Chondrocyte (in vitro differentiated cells): Measurements from ENCODE around the gene CCN5. TPM values are rescaled to one million over a fixed set of nuclear protein-coding genes. Genes with fewer than 3 reads are reported as not detected.

ENCODE experiments used
- DNase-seq: peaks from one replicate; pipeline ENCODE4 v3.0.0; 2021; ENCODE audit warnings: mixed read lengths, low spot score
- H3K27ac Mint-ChIP-seq: one replicate; pipeline ENCODE4 v1.8.0; 2021; ENCODE audit warnings: mild to moderate bottlenecking, moderate library complexity, mixed read lengths; ENCODE audit not compliant: unreplicated experiment
- H3K27me3 Mint-ChIP-seq: 2 replicates; pipeline ENCODE4 v1.8.0; 2021; ENCODE audit warnings: low read depth, mixed read lengths
- H3K36me3 Mint-ChIP-seq: 2 replicates; pipeline ENCODE4 v1.8.0; 2021; ENCODE audit warnings: low read depth, mixed read lengths
- H3K4me1 Mint-ChIP-seq: 2 replicates; pipeline ENCODE4 v1.8.0; 2021; ENCODE audit warnings: low read depth, mild to moderate bottlenecking, mixed read lengths
- H3K4me3 Mint-ChIP-seq: one replicate; pipeline ENCODE4 v1.8.0; 2021; ENCODE audit warnings: mild to moderate bottlenecking, moderate library complexity, mixed read lengths; ENCODE audit not compliant: unreplicated experiment
- H3K9me3 Mint-ChIP-seq: 2 replicates; pipeline ENCODE4 v1.8.0; 2021; ENCODE audit warnings: low read depth, mixed read lengths
- CTCF ChIP-seq: fragments of 200-600 bp; sonication (generic); IDR thresholded peaks from 2 replicates; pipeline ENCODE4 v1.5.0; 2021; ENCODE audit warnings: antibody characterized with exemption, mild to moderate bottlenecking, moderate library complexity
- total RNA-seq: library from RNA; stranded (reverse); gene quantifications from 3 replicates; pipeline ENCODE4 v1.2.1, GENCODE V29; 2021

CCN5 gene
- total RNA-seq, 1 donor from 2014 or later = 1.7 TPM

GRCh38 chr20:44678990-44679611 lies 36.1 kb upstream of the CCN5 start:
- Mint-ChIP-seq H3K9me3 (peaks cover 3% of the 10 kb centered on the region), H3K27ac (no peak overlapping the region), H3K4me3 (no peak overlapping the region), H3K27me3 (no peaks in the 10 kb centered on the region), H3K36me3 (no peaks in the 10 kb centered on the region), H3K4me1 (no peaks in the 10 kb centered on the region)
- no peak for DNase-seq
- no peak for TF ChIP-seq CTCF

- no peak for TF ChIP-seq CTCF
- Mint-ChIP-seq H3K4me3 (no peak overlapping the region), H3K27me3 (no peaks in the 10 kb centered on the region), H3K9me3 (peaks cover 3% of the 10 kb centered on the region), H3K4me1 (peaks cover 8% of the 10 kb centered on the region), H3K27ac (no peak overlapping the region), H3K36me3 (no peaks in the 10 kb centered on the region)
- no peak for DNase-seq
These were observed 33.2 kb upstream of the CCN5 start for GRCh38 chr20:44681796-44682566.

- Mint-ChIP-seq H3K4me1 (peaks cover 14% of the 10 kb centered on the region), H3K27ac (no peak overlapping the region), H3K36me3 (peaks cover 2% of the 10 kb centered on the region), H3K9me3 (peaks cover 3% of the 10 kb centered on the region), H3K4me3 (no peak overlapping the region), H3K27me3 (no peaks in the 10 kb centered on the region)
- no peak for DNase-seq
- peak; percentile 85 for TF ChIP-seq CTCF
These were observed 31.7 kb upstream of the CCN5 start for GRCh38 chr20:44683263-44684046.

GRCh38 chr20:44684047-44684967 lies 30.9 kb upstream of the CCN5 start:
- TF ChIP-seq CTCF = no peak
- no peaks in the 10 kb centered on the region for H3K27me3 Mint-ChIP-seq
- peaks cover 3% of the 10 kb centered on the region for H3K9me3 Mint-ChIP-seq
- peaks cover 2% of the 10 kb centered on the region for H3K36me3 Mint-ChIP-seq
- DNase-seq = no peak
- H3K27ac Mint-ChIP-seq = peak overlapping the region; percentile 59
- no peak overlapping the region for H3K4me3 Mint-ChIP-seq
- H3K4me1 Mint-ChIP-seq = peaks cover 14% of the 10 kb centered on the region
